Activated CD4-positive, CD25-positive, alpha-beta regulatory T cell treated with anti-CD3 and anti-CD28 coated beads, Interleukin-2, amount 50 U/mL, for 24 hours (primary cell): ENCODE results near the gene CLIC6.

ENCODE experiments used
- ATAC-seq, 2 donors: fragments of 150-1000 bp; cut with Tn5 transposase; one replicate each; pipeline ENCODE4 v1.10.0; 2021; ENCODE audit warnings: mild to moderate bottlenecking in 1 of 2, moderate library complexity in 1 of 2

CLIC6 gene

DNA sequence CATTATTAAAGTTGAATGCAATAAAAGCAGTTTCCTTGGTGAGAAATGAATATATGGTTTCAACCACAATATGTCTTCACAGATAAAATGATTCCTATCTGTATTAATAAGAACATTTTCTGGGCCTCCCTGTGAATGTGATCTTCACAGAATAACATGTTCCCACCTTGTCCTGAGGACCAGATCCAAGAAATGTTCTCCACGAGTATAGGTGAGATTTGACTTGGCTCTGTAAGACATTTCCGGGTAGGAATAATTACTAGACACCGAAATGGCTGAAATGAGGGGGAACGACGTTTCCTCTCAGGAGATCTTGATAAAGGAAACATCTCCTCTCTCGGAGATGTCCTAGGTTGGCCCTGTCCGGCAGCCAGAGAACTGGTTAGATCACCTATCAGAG, 61.4 kb downstream of the CLIC6 start:
- no peak for ATAC-seq

DNA sequence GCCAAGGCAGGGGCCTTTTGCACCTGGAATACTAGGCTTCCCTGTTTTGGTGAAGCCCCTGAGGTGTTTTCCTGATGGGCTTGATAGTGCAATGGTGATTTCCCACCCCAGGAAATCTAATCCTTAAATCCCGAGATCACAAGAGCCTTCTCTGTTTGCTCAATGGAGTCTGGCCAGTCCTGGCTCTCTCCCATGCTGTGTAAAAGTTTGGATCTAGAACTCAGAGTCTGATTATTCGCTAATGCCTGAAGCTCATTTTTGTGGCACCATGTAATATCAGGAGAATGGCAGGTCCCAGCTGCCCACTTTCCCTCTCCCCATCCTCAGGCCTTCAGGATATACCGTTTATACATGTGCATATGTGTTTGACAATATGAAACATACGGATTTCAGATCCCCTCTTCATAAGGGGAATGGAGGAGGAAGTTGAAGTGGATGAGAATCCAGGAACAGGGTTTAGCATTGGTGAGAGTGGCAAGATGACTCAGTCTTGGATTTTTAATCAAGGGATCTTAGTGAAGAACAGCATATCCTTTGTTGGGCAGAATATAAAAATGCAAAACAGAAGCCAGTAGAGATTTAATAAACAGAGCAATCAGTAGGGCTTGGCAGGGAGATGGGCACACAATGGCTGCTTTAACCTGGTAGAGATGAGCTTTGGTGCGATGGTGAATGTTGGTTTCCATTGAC, 62.1 kb downstream of the CLIC6 start:
- no peak for ATAC-seq

DNA sequence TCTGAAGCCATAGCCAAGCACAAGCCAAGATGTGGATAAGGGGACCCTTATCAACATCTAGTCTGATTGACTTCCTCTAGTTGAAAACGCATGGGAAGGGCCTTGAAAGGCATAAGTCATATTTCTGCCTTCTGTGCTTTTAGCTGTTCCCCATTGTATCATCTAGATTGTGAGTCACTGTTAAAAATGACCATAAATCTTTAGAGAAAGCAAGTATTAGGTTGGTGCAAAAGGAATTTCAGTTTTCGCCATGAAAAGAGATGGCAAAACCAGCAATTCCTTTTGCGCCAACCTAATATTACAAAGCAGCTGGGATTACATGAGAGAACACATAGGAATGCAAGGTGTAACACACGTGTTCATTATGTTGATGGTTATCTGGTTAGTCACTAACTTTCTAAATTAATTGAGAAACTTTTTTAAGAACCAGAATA, 63.6 kb downstream of the CLIC6 start:
- no peak for ATAC-seq

- ATAC-seq = no peak
Measured at GRCh38 chr21:34733852-34734251, 65.1 kb downstream of the CLIC6 start.

- no peak for ATAC-seq
Measured at GRCh38 chr21:34734696-34735095, 65.9 kb downstream of the CLIC6 start.

GRCh38 chr21:34736116-34736874, 67.5 kb downstream of the CLIC6 start:
- ATAC-seq = no peak

DNA sequence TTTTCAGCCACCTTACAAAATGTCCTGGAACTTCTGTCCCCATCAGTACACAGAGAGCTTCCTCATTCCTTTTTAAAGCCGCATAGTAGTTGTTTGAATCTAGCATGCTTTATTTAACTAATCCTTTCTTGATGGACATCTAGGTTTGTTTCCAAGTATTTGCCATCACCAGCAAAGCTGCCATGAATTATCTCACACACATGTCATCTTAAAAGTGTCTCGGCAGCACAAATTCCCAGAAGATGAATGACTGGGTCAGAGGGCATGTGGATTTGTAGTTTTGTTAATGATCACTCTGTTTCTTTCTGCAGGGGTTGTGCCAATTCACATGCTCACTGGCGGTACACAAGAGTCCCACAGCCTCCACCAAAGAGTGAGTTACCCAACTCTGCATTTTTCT, 68.3 kb downstream of the CLIC6 start:
- no peak for ATAC-seq

GRCh38 chr21:34740198-34740597, 71.4 kb downstream of the CLIC6 start:
- no peak for ATAC-seq

- ATAC-seq = no peak
Measured at GRCh38 chr21:34743285-34743684, 74.5 kb downstream of the CLIC6 start.

GRCh38 chr21:34743831-34744230, 75.0 kb downstream of the CLIC6 start:
- ATAC-seq = no peak

DNA sequence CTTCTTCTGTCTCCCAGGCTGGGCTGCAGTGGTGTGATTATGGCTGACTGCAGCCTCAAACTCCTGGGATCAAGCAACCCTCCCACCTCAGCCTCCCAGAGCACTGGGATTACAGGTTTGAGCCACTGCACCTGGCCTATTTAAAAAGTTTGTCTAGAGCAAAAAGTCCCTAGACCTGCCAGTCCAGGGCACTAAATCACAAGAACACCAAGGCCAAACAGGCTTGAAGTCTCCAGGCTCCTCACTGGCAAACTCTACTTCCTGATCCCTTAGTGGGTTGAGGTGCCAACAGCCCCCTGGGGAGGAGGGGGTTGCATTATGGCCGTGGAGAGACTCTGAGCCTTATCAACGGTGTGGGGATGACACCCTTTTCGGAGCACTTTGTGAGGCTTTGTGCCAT, 76.0 kb downstream of the CLIC6 start:
- ATAC-seq = no peak

DNA sequence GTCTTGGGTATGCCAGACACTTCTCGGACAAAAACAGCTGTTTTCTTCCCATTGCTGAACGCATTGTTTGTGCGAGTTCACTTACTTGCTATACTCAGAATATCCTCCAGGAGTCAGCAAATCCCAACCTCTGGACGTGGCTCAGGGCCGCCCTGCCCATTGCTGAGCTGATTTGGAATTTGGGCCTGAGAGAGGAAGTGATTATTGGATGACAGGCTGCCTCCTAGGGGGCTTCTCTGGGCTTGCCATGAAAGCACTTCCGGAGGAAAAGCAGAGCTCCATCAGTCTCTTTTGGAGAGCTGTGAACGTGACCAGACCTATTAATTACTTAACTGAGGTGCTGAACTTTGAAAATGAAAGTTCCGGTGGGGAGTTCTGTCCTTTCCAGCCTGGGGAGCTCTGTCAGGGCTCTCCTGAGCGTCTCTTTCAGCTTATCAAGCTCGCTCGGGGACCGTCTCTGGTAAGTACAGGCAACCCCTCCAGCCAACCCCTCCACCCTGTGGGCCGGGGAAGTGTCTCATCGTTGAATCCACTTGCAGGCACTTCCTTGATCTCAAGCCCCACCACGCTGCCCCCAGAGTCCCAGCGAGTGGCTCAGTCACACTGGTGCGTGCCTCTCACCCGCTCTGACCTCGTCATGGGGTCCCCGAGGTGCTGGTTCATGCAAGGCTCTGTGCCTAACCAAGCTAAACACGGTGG, 76.9 kb downstream of the CLIC6 start:
- ATAC-seq = peak; percentile 77 to 80

GRCh38 chr21:34748862-34749261, 80.1 kb downstream of the CLIC6 start:
- no peak for ATAC-seq

DNA sequence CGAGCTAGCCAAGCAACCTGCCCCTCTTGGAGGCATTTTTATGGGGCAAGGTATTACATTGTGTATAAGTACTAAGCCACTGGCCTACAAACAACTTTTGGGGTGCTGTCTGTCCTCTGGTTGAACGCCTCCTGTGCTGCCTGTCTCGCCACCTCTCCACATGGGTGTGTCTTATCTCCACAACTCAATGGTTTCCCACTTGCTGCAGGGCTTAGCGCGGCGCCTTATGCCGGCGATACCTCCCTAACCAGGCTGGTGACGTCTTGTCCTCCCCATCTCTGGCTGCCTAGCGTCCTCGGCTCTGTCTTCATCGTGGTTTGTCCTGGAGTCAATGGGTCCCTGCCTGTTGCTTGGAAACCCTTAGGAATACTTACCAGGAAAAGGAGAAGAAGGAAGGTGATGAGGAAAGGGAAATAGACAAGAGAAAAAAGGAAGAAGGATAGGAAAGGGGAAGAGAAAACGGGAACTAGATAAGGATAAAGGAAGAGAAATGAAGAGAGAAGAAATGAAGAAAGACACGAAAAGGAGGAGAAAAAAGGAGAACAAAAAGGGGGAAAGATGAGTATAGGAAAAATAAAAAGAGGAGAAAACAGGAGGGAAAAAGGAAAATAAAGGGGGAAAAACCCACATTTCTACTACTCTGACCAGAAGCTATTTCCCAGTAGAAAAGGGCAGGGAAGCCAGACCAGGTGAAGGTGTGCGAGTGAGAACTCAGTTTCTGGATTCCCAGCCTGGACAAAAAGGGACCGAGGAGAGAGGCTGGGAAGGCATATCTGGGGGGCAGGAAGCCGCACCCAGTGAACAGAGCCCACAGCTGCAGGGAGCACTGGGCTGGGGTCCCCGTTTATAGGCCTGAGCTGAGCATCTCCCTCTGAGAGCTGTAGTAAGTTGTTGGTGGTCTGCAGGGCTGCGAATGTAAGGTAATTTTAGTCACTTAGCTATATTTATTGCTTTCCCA, 86.2 kb downstream of the CLIC6 start:
- ATAC-seq = no peak

- no peak for ATAC-seq
Measured at GRCh38 chr21:34761758-34762330, 93.0 kb downstream of the CLIC6 start.

DNA sequence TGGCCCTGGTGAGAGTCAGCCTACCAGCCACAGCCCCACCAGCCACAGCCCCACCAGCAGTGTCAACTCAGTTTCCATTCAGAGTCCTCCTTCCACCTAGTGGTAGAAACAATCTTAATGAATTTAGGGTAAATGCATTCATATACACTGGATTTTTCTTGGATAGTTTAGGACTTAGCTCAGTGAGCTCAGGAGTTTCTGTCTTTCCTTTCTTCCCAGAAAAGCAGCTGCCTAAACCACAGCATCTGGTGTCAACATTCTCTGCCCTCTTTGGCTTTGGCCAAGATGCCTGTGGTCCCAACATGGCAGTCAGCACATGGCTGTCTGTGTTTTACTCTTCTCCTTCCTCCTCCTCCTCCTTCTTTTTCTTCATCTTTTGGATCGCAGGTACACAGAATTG, 94.0 kb downstream of the CLIC6 start:
- no peak for ATAC-seq

DNA sequence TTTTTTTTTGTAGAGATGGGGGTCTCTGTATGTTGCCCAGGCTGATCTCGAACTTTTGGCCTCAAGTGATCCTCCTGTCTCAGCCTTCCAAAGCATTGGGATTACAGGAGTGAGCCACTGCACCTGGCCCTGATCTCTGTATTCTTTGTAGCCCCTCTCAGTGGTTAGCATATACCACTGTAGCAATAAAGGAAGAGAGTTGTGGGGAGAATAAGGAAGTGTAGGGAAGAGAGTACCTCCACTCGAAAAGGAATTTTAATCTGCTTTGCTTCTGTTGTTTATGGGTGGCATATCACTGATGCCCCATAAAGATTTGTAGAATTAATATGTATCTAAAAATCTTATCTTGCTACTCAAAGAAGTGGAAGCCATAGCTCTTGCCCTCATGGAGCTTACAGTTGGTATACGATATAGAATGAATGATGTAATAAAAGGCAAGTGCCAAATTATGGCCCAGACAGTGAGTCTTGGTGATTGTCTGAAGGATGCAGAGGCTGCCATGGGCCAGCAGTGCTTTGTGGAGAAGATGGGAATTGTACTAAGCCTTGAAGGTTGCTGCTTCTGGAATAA, 96.0 kb downstream of the CLIC6 start:
- no peak for ATAC-seq

GRCh38 chr21:34765619-34766018, 96.8 kb downstream of the CLIC6 start:
- no peak for ATAC-seq

DNA sequence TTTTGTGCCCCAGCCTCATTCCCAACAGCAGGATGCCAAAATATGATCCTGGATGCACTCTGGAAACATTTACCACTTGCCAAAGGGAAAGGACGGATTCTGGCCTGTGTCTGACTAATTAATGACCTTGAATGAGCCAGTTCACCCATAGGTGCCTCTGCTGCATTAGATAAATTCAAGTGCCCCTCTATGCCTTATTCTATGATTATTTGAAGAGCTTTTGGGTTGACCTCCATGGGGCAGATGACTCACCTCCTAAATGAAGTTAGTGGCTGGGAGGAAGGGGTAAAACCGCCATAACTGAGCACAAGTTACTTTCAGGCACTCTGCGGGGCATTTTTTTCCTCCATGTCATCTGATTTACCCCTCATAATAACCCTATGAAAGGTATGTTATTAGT, 98.1 kb downstream of the CLIC6 start:
- ATAC-seq = no peak
